Endodermal cell (in vitro differentiated cells): Measurements from ENCODE around the gene HPCAL1. TPM values are rescaled to one million over a fixed set of nuclear protein-coding genes. Genes with fewer than 3 reads are reported as not detected.

Experiments used
- DNase-seq: peaks from one replicate; pipeline ENCODE4 v3.0.0-alpha.2; 2017
- H3K27ac ChIP-seq: 2 replicates; pipeline ENCODE4 v1.5.1; 2013; ENCODE audit warnings: mild to moderate bottlenecking, low read depth, low read length, moderate library complexity
- H3K27me3 ChIP-seq: 2 replicates; pipeline ENCODE4 v1.6.1; 2013; ENCODE audit warnings: mild to moderate bottlenecking, low read length, moderate library complexity; ENCODE audit not compliant: insufficient read depth, control insufficient read depth, poor library complexity, severe bottlenecking
- H3K36me3 ChIP-seq: 2 replicates; pipeline ENCODE4 v1.7.0; 2013; ENCODE audit warnings: mild to moderate bottlenecking, low read length, moderate library complexity; ENCODE audit not compliant: control insufficient read depth, insufficient read depth
- H3K4me1 ChIP-seq: one replicate; pipeline ENCODE4 v1.7.0; 2013; ENCODE audit warnings: low read length; ENCODE audit not compliant: control insufficient read depth, insufficient read depth
- H3K4me3 ChIP-seq: 2 replicates; pipeline ENCODE4 v1.5.1; 2013; ENCODE audit warnings: mild to moderate bottlenecking, low read length, moderate library complexity
- H3K9ac ChIP-seq: 2 replicates; pipeline ENCODE4 v1.6.1; 2013; ENCODE audit warnings: mild to moderate bottlenecking, low read length, moderate library complexity; ENCODE audit not compliant: poor library complexity, severe bottlenecking; ENCODE audit errors: extremely low read depth
- H3K9me3 ChIP-seq: 2 replicates; pipeline ENCODE4 v1.6.1; 2013; ENCODE audit warnings: mild to moderate bottlenecking, low read length, moderate library complexity; ENCODE audit not compliant: control insufficient read depth
- H3K27ac Mint-ChIP-seq: 2 replicates; pipeline ENCODE4 v1.8.0; 2020; ENCODE audit warnings: mixed read lengths
- H3K27me3 Mint-ChIP-seq: 2 replicates; pipeline ENCODE4 v1.8.0; 2021; ENCODE audit warnings: mild to moderate bottlenecking, mixed read lengths; ENCODE audit not compliant: insufficient read depth
- H3K36me3 Mint-ChIP-seq: 2 replicates; pipeline ENCODE4 v1.8.0; 2020; ENCODE audit warnings: low read depth, mixed read lengths
- H3K4me1 Mint-ChIP-seq: 2 replicates; pipeline ENCODE4 v1.8.0; 2020; ENCODE audit warnings: mixed read lengths
- H3K4me3 Mint-ChIP-seq: 2 replicates; pipeline ENCODE4 v1.8.0; 2020; ENCODE audit warnings: mild to moderate bottlenecking, moderate library complexity, mixed read lengths
- H3K9me3 Mint-ChIP-seq: 2 replicates; pipeline ENCODE4 v1.8.0; 2020; ENCODE audit warnings: mild to moderate bottlenecking, mixed read lengths
- WGBS, 2 experiments: methylation state at CpG; one replicate each; pipeline versions ENCODE4 v1.1.5 to v1.1.7; 2013; ENCODE audit warnings: missing lambda C conversion rate in 2 of 2, mixed read lengths in 1 of 2; ENCODE audit not compliant: insufficient coverage in 1 of 2, insufficient read length in 1 of 2; 5-methylcytosine and 5-hydroxymethylcytosine counted together
- total RNA-seq, 2 donors: library from RNA; stranded (reverse); fragmentation: NEBNext Ultra II Directional in 1 of 2; extraction: Animal tissue kit (Norgen Biotek cat#: 25700) in 1 of 2; gene quantifications; 2 replicates in 1 of 2; 3 replicates in 1 of 2; pipeline ENCODE4 v1.2.1, GENCODE V29; 2021
- TF ChIP-seq, protein P1 (sequence below): fragments of 200-600 bp; sonication (generic); conservative IDR thresholded peaks from 2 replicates; pipeline ENCODE4 v1.5.0; 2021; ENCODE audit warnings: antibody characterized with exemption, mild to moderate bottlenecking

Gene HPCAL1
- total RNA-seq, 2 donors from 2014 or later = 6.8 to 8.1 TPM

DNA sequence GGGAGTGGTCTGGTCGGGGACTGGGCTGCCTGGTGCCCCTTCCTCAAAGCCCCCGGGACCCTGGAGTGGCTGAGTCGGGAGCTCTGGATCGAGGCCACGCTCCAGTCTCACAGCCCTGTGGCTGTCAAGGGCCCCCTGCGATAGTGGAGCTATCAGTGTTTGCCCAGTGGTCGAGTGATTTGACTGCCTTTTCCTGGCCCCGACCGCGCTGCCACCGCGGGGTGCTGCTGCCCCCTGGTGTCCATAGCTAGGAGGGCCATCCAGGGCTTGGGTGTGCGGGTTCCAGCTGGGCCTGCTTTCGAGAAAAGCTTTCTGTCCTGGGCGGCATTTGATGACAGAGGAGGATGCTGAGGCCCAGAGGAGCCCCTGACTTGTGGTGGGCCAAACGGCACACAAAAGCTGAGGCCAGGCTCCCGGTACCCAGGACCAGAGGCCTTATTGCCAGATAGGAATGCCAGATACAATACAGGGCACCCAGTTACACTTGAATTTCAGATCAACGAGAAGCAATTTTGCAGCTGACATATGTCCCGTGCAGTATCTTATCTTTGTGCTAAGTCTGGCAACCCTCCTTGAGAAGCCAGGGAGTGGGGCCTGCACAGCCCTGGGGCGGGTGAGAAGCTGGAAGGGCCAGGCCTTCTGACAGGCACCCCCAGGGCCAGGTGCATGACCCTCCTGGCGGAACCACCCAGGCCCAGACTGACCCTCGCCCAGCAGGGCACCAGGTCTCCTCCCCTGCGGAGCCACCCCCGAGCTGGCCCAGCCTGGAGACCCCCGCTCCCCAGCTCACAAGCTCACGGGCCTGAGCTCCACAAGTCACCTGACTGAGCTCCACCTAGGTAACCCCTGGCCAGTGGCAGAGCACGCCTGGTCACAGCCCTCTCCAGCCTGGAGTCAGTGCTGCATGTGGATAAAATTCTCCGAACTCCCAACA is 132.4 kb downstream of the HPCAL1 start:
- Histone ChIP-seq H3K9ac (no peak overlapping the region), H3K27ac (no peak overlapping the region), H3K36me3 (peaks cover 18% of the 10 kb centered on the region), H3K4me1 (no peaks in the 10 kb centered on the region), H3K27me3 (no peaks in the 10 kb centered on the region), H3K4me3 (no peak overlapping the region), H3K9me3 (no peaks in the 10 kb centered on the region)
- 49% methylated on average over 16 to 28 of the region's 28 CpGs for WGBS, 2 experiments
- Mint-ChIP-seq H3K9me3 (no peaks in the 10 kb centered on the region), H3K4me1 (no peaks in the 10 kb centered on the region), H3K27me3 (peaks cover 4% of the 10 kb centered on the region), H3K27ac (no peak overlapping the region), H3K36me3 (peaks cover 3% of the 10 kb centered on the region), H3K4me3 (no peak overlapping the region)
- peak; percentile 97 for DNase-seq
- TF ChIP-seq, protein P1, sequence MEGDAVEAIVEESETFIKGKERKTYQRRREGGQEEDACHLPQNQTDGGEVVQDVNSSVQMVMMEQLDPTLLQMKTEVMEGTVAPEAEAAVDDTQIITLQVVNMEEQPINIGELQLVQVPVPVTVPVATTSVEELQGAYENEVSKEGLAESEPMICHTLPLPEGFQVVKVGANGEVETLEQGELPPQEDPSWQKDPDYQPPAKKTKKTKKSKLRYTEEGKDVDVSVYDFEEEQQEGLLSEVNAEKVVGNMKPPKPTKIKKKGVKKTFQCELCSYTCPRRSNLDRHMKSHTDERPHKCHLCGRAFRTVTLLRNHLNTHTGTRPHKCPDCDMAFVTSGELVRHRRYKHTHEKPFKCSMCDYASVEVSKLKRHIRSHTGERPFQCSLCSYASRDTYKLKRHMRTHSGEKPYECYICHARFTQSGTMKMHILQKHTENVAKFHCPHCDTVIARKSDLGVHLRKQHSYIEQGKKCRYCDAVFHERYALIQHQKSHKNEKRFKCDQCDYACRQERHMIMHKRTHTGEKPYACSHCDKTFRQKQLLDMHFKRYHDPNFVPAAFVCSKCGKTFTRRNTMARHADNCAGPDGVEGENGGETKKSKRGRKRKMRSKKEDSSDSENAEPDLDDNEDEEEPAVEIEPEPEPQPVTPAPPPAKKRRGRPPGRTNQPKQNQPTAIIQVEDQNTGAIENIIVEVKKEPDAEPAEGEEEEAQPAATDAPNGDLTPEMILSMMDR = peak; percentile 98

DNA sequence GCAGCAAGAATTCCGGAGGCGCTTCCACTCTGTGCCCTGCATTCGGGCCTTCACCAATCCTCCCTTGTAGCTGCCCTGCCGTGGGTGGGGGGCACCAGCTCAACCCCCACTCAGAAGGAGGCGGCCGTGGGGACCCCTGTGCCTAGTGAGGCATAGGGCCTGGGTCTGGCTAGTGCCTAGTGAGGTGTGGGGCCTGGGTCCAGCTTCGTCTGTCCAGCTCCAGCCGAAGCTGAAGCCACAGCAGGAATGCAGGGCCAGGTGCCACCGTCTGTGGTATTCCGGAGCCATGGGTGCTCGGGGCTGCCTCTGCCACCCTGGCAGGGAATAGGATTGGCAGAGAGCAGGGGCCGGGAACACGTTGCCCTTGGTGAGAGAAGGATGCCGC is 133.1 kb downstream of the HPCAL1 start:
- H3K27me3 Mint-ChIP-seq = peaks cover 4% of the 10 kb centered on the region
- WGBS, 2 experiments = 91 to 97% methylated on average over 7 to 14 of the region's 14 CpGs
- no peaks in the 10 kb centered on the region for H3K9me3 Mint-ChIP-seq
- H3K27ac Mint-ChIP-seq = no peak overlapping the region
- no peak overlapping the region for H3K4me3 Mint-ChIP-seq
- H3K27me3 ChIP-seq = no peaks in the 10 kb centered on the region
- no peaks in the 10 kb centered on the region for H3K9me3 ChIP-seq
- no peak overlapping the region for H3K27ac ChIP-seq
- peaks cover 10% of the 10 kb centered on the region for H3K36me3 Mint-ChIP-seq
- H3K9ac ChIP-seq = no peak overlapping the region
- DNase-seq = peak; percentile 39
- no peaks in the 10 kb centered on the region for H3K4me1 Mint-ChIP-seq
- no peaks in the 10 kb centered on the region for H3K4me1 ChIP-seq
- H3K36me3 ChIP-seq = peaks cover 24% of the 10 kb centered on the region
- H3K4me3 ChIP-seq = no peak overlapping the region
- TF ChIP-seq, protein P1 = no peak

DNA sequence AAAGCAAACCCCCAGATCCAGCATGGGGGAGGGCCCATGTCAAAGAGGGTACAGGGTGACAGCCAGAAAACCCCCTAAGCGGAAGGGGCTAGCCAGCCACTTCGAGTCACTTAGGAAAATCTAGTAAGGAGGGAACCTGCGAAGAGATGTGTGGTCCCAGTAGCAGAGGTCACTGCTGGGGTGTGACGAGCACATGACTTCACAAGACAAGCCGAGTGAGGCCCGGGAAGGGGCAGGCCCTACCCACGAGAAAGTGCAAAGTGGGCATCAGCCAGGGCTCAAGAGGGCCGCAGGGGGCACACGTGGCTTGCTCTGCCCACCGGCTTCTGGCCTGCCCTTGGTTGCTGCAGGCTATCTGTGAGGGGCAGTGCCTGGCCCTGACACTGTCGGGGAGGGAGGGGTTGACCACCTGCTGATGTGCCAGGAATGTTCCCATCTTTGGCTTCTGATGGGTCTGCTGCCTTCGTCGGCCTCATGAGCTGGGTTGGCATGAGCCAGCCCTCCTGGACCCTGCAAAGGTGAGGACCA is 133.9 kb downstream of the HPCAL1 start:
- H3K9me3 Mint-ChIP-seq = no peaks in the 10 kb centered on the region
- no peak overlapping the region for H3K4me3 Mint-ChIP-seq
- no peaks in the 10 kb centered on the region for H3K4me1 Mint-ChIP-seq
- H3K9me3 ChIP-seq = no peaks in the 10 kb centered on the region
- peaks cover 17% of the 10 kb centered on the region for H3K36me3 Mint-ChIP-seq
- H3K27ac Mint-ChIP-seq = no peak overlapping the region
- no peak overlapping the region for H3K27ac ChIP-seq
- H3K27me3 ChIP-seq = no peaks in the 10 kb centered on the region
- TF ChIP-seq, protein P1 = no peak
- H3K27me3 Mint-ChIP-seq = peaks cover 3% of the 10 kb centered on the region
- H3K4me3 ChIP-seq = no peak overlapping the region
- no peaks in the 10 kb centered on the region for H3K4me1 ChIP-seq
- DNase-seq = peak; percentile 55
- no peak overlapping the region for H3K9ac ChIP-seq
- WGBS, 2 experiments = 87 to 91% methylated on average over 10 to 13 of the region's 13 CpGs
- peaks cover 33% of the 10 kb centered on the region for H3K36me3 ChIP-seq
